Choroid plexus epithelial cell (primary cell): ENCODE data around the gene CA10.

Experiments
- DNase-seq: peaks from one replicate; pipeline ENCODE4 v3.0.0-alpha.2; 2010; ENCODE audit warnings: low read depth
- H3K4me3 ChIP-seq: 2 replicates; pipeline ENCODE4 v1.5.1; 2011; ENCODE audit warnings: low read depth, mild to moderate bottlenecking, control low read depth, low read length, moderate library complexity
- TF ChIP-seq, protein P1 (sequence below): conservative IDR thresholded peaks from 2 replicates; pipeline ENCODE4 v1.5.1; 2011; ENCODE audit warnings: low read depth, mild to moderate bottlenecking, control low read depth, inconsistent platforms, low read length, moderate library complexity

Gene CA10

DNA sequence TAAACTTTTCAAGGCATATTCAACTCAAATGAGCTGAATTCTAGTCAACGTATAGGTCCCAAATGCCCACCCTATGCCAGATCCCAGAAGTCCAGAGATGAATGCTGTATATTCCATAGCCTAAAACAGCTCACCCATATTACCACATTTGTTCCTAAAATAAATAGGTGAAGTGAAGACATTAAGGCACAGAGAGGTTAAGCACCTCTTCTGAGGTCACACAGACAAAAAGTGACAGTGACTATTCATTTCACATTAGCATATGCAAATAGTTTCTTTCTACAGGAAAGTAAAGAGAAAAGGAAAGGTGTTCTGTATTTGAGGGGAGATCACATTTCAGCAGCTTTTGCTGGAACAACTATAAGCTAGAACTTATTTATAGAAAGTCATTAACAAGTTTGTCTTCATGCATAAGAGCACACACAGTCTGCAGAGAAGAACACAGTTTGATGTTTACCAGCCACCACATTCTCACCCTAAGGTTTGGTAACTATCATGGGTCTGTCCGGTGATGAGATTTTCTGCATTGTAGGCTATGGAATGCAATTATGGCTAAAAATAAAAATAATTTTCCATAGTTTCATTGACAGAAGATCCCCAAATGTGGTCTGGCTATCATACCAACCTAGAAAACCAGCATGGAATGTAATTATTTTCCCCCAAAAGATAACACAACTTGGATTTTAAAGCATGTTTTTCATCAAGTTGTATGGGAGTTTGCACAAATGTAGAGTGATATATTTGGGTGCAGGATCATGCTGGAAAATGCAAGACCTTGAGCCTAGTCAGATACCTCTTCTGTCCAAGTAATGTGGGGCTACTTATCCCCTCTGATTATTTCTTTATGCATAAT is 496.1 kb downstream of the CA10 start:
- TF ChIP-seq, protein P1, sequence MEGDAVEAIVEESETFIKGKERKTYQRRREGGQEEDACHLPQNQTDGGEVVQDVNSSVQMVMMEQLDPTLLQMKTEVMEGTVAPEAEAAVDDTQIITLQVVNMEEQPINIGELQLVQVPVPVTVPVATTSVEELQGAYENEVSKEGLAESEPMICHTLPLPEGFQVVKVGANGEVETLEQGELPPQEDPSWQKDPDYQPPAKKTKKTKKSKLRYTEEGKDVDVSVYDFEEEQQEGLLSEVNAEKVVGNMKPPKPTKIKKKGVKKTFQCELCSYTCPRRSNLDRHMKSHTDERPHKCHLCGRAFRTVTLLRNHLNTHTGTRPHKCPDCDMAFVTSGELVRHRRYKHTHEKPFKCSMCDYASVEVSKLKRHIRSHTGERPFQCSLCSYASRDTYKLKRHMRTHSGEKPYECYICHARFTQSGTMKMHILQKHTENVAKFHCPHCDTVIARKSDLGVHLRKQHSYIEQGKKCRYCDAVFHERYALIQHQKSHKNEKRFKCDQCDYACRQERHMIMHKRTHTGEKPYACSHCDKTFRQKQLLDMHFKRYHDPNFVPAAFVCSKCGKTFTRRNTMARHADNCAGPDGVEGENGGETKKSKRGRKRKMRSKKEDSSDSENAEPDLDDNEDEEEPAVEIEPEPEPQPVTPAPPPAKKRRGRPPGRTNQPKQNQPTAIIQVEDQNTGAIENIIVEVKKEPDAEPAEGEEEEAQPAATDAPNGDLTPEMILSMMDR = no peak
- no peak for DNase-seq
- no peak overlapping the region for H3K4me3 ChIP-seq

DNA sequence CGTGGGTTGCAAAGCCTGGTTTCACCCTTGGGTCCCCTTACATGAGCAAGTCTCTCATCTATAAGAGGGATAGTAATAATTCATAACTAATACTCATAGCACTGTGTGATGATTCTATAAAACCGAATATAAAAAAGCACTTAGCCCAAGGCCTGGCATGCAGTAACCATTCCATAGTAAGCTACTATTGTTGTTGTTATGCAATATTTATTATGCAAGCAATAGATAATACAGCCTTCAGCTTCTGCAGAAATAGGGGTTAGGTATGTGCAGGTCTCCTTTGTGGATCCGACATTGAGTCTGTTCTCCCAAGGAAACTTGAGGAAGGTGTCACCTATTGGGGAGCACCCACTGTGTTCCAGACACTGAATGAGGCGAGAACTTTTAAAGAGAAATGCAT is 497.1 kb downstream of the CA10 start:
- no peak overlapping the region for H3K4me3 ChIP-seq
- TF ChIP-seq, protein P1 = no peak
- no peak for DNase-seq

DNA sequence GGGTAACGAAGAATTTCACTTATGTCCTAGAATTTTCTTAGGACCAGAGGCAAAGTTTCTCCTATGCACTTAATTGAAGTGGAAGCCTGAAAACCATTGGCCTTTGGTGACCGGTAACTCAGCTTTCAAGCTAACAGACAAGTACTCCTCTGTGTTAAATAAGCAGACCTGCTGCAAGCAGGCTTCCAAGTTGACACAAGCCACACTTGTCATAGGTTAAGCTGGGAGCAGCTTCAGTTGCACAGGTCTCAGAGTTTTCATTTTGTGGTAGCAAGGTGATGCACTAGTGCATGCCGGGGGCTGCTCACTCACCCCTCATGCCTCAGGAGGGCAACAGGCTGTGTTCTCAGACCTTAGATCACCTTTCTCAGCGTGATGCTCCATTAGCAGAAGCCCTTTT is 498.2 kb downstream of the CA10 start:
- H3K4me3 ChIP-seq = no peak overlapping the region
- DNase-seq = no peak
- TF ChIP-seq, protein P1 = no peak

DNA sequence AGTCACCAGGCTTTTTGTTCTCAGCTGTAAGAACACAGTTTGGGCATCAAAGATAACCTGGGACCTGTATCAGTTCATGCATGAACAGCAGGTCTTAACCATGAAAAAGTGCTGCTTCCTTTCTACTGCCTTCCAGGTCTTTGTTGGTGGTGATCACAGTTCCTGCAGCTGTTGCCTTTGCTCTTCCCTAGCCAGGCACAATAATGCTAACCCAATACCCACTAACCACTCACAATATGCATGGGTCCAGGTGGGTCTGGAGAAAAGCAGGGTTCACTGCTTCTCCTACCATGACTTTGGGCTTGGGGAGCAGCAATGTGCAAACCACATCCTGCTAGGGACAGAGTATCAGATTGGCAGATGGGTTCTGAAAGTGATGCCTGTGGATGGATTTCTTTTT is 501.3 kb downstream of the CA10 start:
- no peak for DNase-seq
- no peak overlapping the region for H3K4me3 ChIP-seq
- TF ChIP-seq, protein P1 = no peak

DNA sequence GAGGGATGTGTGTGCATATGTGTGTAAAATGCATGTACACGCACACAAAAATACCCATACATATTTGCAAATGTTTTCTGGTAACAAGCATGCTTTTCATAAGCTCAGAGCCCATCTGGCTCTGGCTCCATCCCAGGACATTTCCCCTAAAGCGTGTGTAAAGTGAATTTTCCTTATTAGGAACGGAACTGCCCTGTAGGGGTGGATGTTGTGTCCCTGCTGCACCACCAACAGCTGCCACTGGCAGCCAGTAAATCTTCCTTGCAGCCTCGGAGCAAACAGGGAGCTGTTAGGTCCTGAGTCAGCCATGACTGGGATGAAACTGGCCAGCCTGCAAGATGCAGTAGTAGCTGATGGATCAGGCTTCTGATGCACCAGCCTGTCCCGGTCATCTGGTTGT is 504.6 kb downstream of the CA10 start:
- DNase-seq = no peak
- TF ChIP-seq, protein P1 = no peak
- no peak overlapping the region for H3K4me3 ChIP-seq

DNA sequence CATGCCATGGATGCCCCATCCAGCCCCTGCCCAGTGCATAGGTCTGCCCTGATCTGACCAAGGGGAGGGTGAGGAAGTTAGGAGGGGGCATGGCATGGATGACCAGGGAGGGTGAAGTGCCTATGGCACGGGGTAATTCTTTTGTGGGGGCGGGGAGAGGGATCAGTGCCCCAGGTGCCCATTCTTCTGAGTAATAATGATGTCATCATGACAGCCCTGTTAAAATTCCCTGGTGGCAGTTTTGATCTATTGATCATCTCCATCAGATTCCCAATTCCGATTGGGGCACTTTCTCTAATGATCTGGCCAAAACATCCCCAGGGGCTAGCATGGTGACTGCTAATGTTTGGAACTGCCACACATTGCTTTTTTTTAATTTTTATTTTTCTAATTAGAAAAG is 506.0 kb downstream of the CA10 start:
- H3K4me3 ChIP-seq = no peak overlapping the region
- no peak for DNase-seq
- TF ChIP-seq, protein P1 = no peak
